Measurements from ENCODE around the gene TTC28. TPM values are rescaled to one million over a fixed set of nuclear protein-coding genes. Genes with fewer than 3 reads are reported as not detected.

The TTC28 gene
- total and polyA plus RNA-seq, 8 donors: 31.1 to 44.2 (median 41.4) TPM

DNA sequence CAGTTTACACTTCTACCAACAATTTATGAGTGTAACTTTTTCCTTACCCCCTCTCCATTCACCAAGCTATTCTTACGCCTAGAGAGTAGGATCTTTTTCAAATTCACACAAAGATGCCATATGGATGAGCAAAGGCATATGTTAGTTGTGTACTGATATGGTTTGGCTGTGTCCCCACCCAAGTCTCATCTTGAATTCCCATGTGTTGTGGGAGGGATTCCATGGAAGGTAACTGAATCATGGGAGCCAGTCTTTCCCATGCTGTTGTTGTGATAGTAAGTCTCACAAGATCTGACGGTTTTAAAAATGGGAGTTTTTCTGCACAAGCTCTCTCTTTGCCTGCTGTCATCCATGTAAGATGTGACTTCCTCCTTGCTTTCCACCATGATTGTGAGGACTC, 40.3 kb downstream of the TTC28 start:
- TF ChIP-seq, protein P1, sequence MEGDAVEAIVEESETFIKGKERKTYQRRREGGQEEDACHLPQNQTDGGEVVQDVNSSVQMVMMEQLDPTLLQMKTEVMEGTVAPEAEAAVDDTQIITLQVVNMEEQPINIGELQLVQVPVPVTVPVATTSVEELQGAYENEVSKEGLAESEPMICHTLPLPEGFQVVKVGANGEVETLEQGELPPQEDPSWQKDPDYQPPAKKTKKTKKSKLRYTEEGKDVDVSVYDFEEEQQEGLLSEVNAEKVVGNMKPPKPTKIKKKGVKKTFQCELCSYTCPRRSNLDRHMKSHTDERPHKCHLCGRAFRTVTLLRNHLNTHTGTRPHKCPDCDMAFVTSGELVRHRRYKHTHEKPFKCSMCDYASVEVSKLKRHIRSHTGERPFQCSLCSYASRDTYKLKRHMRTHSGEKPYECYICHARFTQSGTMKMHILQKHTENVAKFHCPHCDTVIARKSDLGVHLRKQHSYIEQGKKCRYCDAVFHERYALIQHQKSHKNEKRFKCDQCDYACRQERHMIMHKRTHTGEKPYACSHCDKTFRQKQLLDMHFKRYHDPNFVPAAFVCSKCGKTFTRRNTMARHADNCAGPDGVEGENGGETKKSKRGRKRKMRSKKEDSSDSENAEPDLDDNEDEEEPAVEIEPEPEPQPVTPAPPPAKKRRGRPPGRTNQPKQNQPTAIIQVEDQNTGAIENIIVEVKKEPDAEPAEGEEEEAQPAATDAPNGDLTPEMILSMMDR (IDR thresholded peaks at IDR 0.05): no peak
- DNase-seq (no peak), ATAC-seq (no peak)
- H3K9me3 ChIP-seq: no peaks in the 10 kb centered on the region
- no peaks in the 10 kb centered on the region for H3K27me3 ChIP-seq
- intact Hi-C loops (cut with DNase I): no loop called here
- H3K4me3 ChIP-seq: no peak overlapping the region
- no peaks in the 10 kb centered on the region for H3K36me3 ChIP-seq
- H3K27ac ChIP-seq: no peak overlapping the region
- no peaks in the 10 kb centered on the region for H3K4me1 ChIP-seq

GRCh38 chr22:28637225-28637624, 42.4 kb downstream of the TTC28 start:
- Histone ChIP-seq H3K27ac (no peak overlapping the region), H3K9me3 (no peaks in the 10 kb centered on the region), H3K4me1 (no peaks in the 10 kb centered on the region), H3K36me3 (no peaks in the 10 kb centered on the region), H3K27me3 (no peaks in the 10 kb centered on the region), H3K4me3 (no peak overlapping the region)
- ATAC-seq: no peak
- intact Hi-C loops (cut with DNase I): no loop called here
- no peak for DNase-seq
- TF ChIP-seq, protein P1 (IDR thresholded peaks at IDR 0.05): no peak

- ATAC-seq (no peak), DNase-seq (no peak)
- no peak overlapping the region for H3K4me3 ChIP-seq
- H3K27me3 ChIP-seq: no peaks in the 10 kb centered on the region
- H3K9me3 ChIP-seq: no peaks in the 10 kb centered on the region
- intact Hi-C loops (cut with DNase I): no loop called here
- no peaks in the 10 kb centered on the region for H3K36me3 ChIP-seq
- TF ChIP-seq, protein P1 (IDR thresholded peaks at IDR 0.05): no peak
- H3K27ac ChIP-seq: no peak overlapping the region
- no peaks in the 10 kb centered on the region for H3K4me1 ChIP-seq
Measured at GRCh38 chr22:28630177-28630574, 49.5 kb downstream of the TTC28 start.

DNA sequence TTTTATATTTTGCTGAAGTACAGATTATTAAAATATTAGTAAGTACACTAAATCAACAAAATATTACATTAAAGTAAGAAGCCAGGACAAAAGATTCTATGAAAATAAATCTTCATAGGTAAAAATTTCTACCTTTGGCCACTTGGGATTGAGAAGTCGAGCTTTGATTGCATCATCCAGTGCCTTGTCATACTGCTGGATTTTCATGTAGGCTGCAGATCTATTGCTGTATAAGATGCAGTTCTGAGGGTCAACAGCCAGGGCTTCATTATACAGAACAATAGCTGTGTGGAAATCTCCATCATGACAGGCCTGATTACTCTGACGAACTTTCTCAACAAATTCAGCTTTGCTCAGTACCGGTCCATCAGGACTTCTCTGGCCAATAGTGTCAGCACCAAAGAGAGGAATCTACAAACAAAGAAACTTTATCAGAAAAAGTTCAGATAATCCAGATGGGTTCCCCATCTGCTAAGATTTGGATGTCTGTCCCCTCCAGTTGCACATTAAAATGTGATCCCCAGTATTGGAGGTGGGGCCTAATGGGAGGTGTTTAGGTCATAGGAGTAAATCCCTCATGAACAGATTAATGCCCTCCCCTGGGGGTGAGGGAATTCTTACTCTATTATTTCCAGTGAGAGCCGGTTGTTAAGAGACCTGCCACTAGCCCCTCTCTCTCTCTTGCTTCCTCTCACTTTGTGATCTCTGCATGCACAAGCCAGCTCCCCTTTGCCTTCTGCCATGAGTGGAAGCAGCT, 50.0 kb downstream of the TTC28 start:
- Histone ChIP-seq H3K4me3 (no peak overlapping the region), H3K27me3 (no peaks in the 10 kb centered on the region), H3K4me1 (no peaks in the 10 kb centered on the region), H3K9me3 (no peaks in the 10 kb centered on the region), H3K27ac (no peak overlapping the region), H3K36me3 (no peaks in the 10 kb centered on the region)
- ATAC-seq: no peak
- DNase-seq: no peak
- intact Hi-C loops (cut with DNase I): no loop called here
- TF ChIP-seq, protein P1 (IDR thresholded peaks at IDR 0.05): no peak

DNA sequence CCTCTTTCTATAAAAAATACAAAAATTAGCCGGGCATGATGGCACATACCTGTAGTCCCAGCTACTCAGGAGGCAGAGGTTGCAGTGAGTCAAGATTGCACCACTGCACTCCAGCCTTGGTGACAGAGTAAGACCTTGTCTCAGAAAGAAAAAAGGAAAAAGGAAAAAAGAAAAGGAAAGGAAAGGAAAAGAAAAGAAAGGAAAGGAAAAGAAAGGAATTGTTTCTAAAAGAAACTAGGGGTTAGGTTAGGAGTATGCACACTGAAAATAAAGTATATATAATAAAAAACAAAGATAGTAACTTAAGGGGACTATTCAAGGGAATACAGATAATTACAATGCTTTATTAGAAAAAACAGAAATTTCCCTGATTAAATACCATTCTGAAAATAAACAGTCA, 50.9 kb downstream of the TTC28 start:
- H3K4me3 ChIP-seq: no peak overlapping the region
- no peaks in the 10 kb centered on the region for H3K36me3 ChIP-seq
- H3K4me1 ChIP-seq: no peaks in the 10 kb centered on the region
- TF ChIP-seq, protein P1 (IDR thresholded peaks at IDR 0.05): no peak
- ATAC-seq (no peak), DNase-seq (no peak)
- no peaks in the 10 kb centered on the region for H3K9me3 ChIP-seq
- intact Hi-C loops (cut with DNase I): no loop called here
- no peak overlapping the region for H3K27ac ChIP-seq
- H3K27me3 ChIP-seq: no peaks in the 10 kb centered on the region

Data from left lung (tissue), 10 donors.